H9 (cell line): Measurements from ENCODE around the gene ZSWIM6. TPM values are rescaled to one million over a fixed set of nuclear protein-coding genes. Genes with fewer than 3 reads are reported as not detected.

ENCODE experiments used
- DNase-seq: peaks from one replicate; pipeline ENCODE4 v3.0.0-alpha.2; 2017
- H2AFZ ChIP-seq: one replicate; pipeline ENCODE4 v1.6.1; 2013; ENCODE audit warnings: mild to moderate bottlenecking, low read length, control low read depth, moderate library complexity
- H2AK5ac ChIP-seq: 2 replicates; pipeline ENCODE4 v1.6.1; 2013; ENCODE audit warnings: low read length, control low read depth, mixed read lengths; ENCODE audit not compliant: insufficient read length
- H2BK120ac ChIP-seq: one replicate; pipeline ENCODE4 v1.6.1; 2013; ENCODE audit warnings: low read depth, mild to moderate bottlenecking, low read length, control low read depth, inconsistent platforms; ENCODE audit not compliant: poor library complexity, severe bottlenecking
- H2BK12ac ChIP-seq: 2 replicates; pipeline ENCODE4 v1.6.1; 2013; ENCODE audit warnings: low read length, control low read depth, mixed read lengths, low read depth; ENCODE audit not compliant: insufficient read length
- H2BK15ac ChIP-seq: 2 replicates; pipeline ENCODE4 v1.6.1; 2013; ENCODE audit warnings: low read depth, low read length, control low read depth
- H2BK20ac ChIP-seq: one replicate; pipeline ENCODE4 v1.6.1; 2013; ENCODE audit warnings: low read depth, mild to moderate bottlenecking, low read length, control low read depth, inconsistent platforms; ENCODE audit not compliant: poor library complexity, severe bottlenecking
- H2BK5ac ChIP-seq: 2 replicates; pipeline ENCODE4 v1.6.1; 2013; ENCODE audit warnings: low read length, control low read depth, mixed read lengths; ENCODE audit not compliant: insufficient read length
- H3K14ac ChIP-seq: 2 replicates; pipeline ENCODE4 v1.6.1; 2013; ENCODE audit warnings: low read length, control low read depth; ENCODE audit not compliant: insufficient read depth
- H3K18ac ChIP-seq: 2 replicates; pipeline ENCODE4 v1.6.1; 2013; ENCODE audit warnings: low read depth, mild to moderate bottlenecking, mixed read lengths, low read length, control low read depth; ENCODE audit not compliant: insufficient read length
- H3K23ac ChIP-seq: 2 replicates; pipeline ENCODE4 v1.6.1; 2013; ENCODE audit warnings: low read length, control low read depth, mixed read lengths, low read depth; ENCODE audit not compliant: insufficient read length
- H3K23me2 ChIP-seq: 2 replicates; pipeline ENCODE4 v1.6.1; 2013; ENCODE audit warnings: low read depth, mild to moderate bottlenecking, mixed read lengths, low read length, control low read depth; ENCODE audit not compliant: insufficient read length, poor library complexity, severe bottlenecking
- H3K27ac ChIP-seq: 2 replicates; pipeline ENCODE4 v1.5.1; 2013; ENCODE audit warnings: low read length, control low read depth, mixed read lengths, low read depth; ENCODE audit not compliant: insufficient read length
- H3K27me3 ChIP-seq: 2 replicates; pipeline ENCODE4 v1.6.1; 2013; ENCODE audit warnings: low read length, control low read depth, inconsistent platforms; ENCODE audit not compliant: insufficient read depth
- H3K4ac ChIP-seq: 2 replicates; pipeline ENCODE4 v1.6.1; 2013; ENCODE audit warnings: low read depth, mild to moderate bottlenecking, control low read depth, inconsistent platforms, low read length, moderate library complexity
- H3K4me1 ChIP-seq: 2 replicates; pipeline ENCODE4 v1.6.1; 2013; ENCODE audit warnings: low read length, control low read depth, inconsistent platforms; ENCODE audit not compliant: insufficient read depth
- H3K4me2 ChIP-seq: 2 replicates; pipeline ENCODE4 v1.6.1; 2013; ENCODE audit warnings: low read length, control low read depth, mixed read lengths; ENCODE audit not compliant: insufficient read length, insufficient read depth
- H3K56ac ChIP-seq: 2 replicates; pipeline ENCODE4 v1.6.1; 2013; ENCODE audit warnings: low read depth, mild to moderate bottlenecking, mixed read lengths, low read length, control low read depth; ENCODE audit not compliant: insufficient read length
- H3K79me1 ChIP-seq: 2 replicates; pipeline ENCODE4 v1.6.1; 2013; ENCODE audit warnings: low read depth, mild to moderate bottlenecking, moderate library complexity, low read length, control low read depth, inconsistent platforms; ENCODE audit not compliant: insufficient read depth, poor library complexity, severe bottlenecking
- H3K79me2 ChIP-seq: 2 replicates; pipeline ENCODE4 v1.6.1; 2013; ENCODE audit warnings: low read length, control low read depth, inconsistent platforms; ENCODE audit not compliant: insufficient read depth
- H3K9ac ChIP-seq: 2 replicates; pipeline ENCODE4 v1.6.1; 2013; ENCODE audit warnings: low read length, control low read depth, mixed read lengths; ENCODE audit not compliant: insufficient read length; ENCODE audit errors: extremely low read depth
- H3K9me3 ChIP-seq: one replicate; pipeline ENCODE4 v1.6.1; 2013; ENCODE audit warnings: low read depth, low read length, inconsistent platforms; ENCODE audit not compliant: control insufficient read depth
- H3T11ph ChIP-seq: one replicate; pipeline ENCODE4 v1.6.1; 2013; ENCODE audit warnings: mild to moderate bottlenecking, low read length, control low read depth, inconsistent platforms
- H4K20me1 ChIP-seq: one replicate; pipeline ENCODE4 v1.6.1; 2013; ENCODE audit not compliant: control insufficient read depth, insufficient read length, insufficient read depth
- H4K5ac ChIP-seq: 2 replicates; pipeline ENCODE4 v1.6.1; 2013; ENCODE audit warnings: low read depth, mild to moderate bottlenecking, mixed read lengths, low read length, control low read depth; ENCODE audit not compliant: insufficient read length
- H4K8ac ChIP-seq: replicated peaks from 2 replicates; pipeline ENCODE4 v1.6.1; 2013; ENCODE audit warnings: low read length, control low read depth, mixed read lengths, low read depth; ENCODE audit not compliant: insufficient read length
- H4K91ac ChIP-seq: 2 replicates; pipeline ENCODE4 v1.6.1; 2013; ENCODE audit warnings: low read depth, mild to moderate bottlenecking, moderate library complexity, mixed read lengths, low read length, control low read depth; ENCODE audit not compliant: insufficient read length
- H3K27ac Mint-ChIP-seq, 3 experiments: 2 replicates in 2 of 3; 3 replicates in 1 of 3; pipeline ENCODE4 v1.8.0; 2020 to 2021; ENCODE audit warnings: mixed read lengths in 3 of 3, mild to moderate bottlenecking in 1 of 3, moderate library complexity in 1 of 3
- H3K27me3 Mint-ChIP-seq: 2 replicates; pipeline ENCODE4 v1.8.0; 2021; ENCODE audit warnings: low read depth, mild to moderate bottlenecking, moderate library complexity, mixed read lengths
- H3K36me3 Mint-ChIP-seq, 3 experiments: 2 replicates in 2 of 3; 3 replicates in 1 of 3; pipeline ENCODE4 v1.8.0; 2020 to 2021; ENCODE audit warnings: low read depth in 3 of 3, mixed read lengths in 3 of 3; ENCODE audit not compliant: insufficient read depth in 1 of 3
- H3K4me1 Mint-ChIP-seq, 2 experiments: 2 replicates each; pipeline ENCODE4 v1.8.0; 2020; ENCODE audit warnings: mixed read lengths in 2 of 2
- H3K4me3 Mint-ChIP-seq, 2 experiments: 2 replicates in 1 of 2; 3 replicates in 1 of 2; pipeline ENCODE4 v1.8.0; 2020 to 2021; ENCODE audit warnings: mild to moderate bottlenecking in 2 of 2, mixed read lengths in 2 of 2, moderate library complexity in 1 of 2
- H3K9me3 Mint-ChIP-seq, 2 experiments: 2 replicates in 1 of 2; 3 replicates in 1 of 2; pipeline ENCODE4 v1.8.0; 2020; ENCODE audit warnings: mild to moderate bottlenecking in 2 of 2, mixed read lengths in 2 of 2, moderate library complexity in 1 of 2
- CTCF ChIP-seq: fragments of 200-600 bp; sonication (generic); conservative IDR thresholded peaks from 3 replicates; pipeline ENCODE4 v1.8.0; 2021; ENCODE audit warnings: antibody characterized with exemption, mild to moderate bottlenecking
- WGBS: extraction: QIAGEN DNeasy Blood & Tissue Kit; methylation state at CpG from one replicate; pipeline ENCODE4 v1.1.7; 2013; ENCODE audit warnings: missing lambda C conversion rate, low lambda C conversion rate, mixed read lengths; ENCODE audit not compliant: insufficient read length; ENCODE audit errors: extremely low coverage; 5-methylcytosine and 5-hydroxymethylcytosine counted together
- total RNA-seq: library from RNA; stranded (reverse); gene quantifications from 2 replicates; pipeline ENCODE4 v1.2.1, GENCODE V29; 2021

ZSWIM6 gene
- total RNA-seq, 1 experiment from 2014 or later = 11.5 TPM

GRCh38 chr5:61319388-61320146 lies 12.5 kb upstream of the ZSWIM6 start:
- no peaks in the 10 kb centered on the region for H3K79me2 ChIP-seq
- H3K27me3 Mint-ChIP-seq = peaks cover 36% of the 10 kb centered on the region
- H3K23me2 ChIP-seq = no peaks in the 10 kb centered on the region
- H3K79me1 ChIP-seq = no peaks in the 10 kb centered on the region
- H4K8ac ChIP-seq = no peak overlapping the region
- no peak overlapping the region for H3K23ac ChIP-seq
- no peak for TF ChIP-seq CTCF
- no peak overlapping the region for H4K5ac ChIP-seq
- no peak overlapping the region for H2BK5ac ChIP-seq
- no peaks in the 10 kb centered on the region for H3K27me3 ChIP-seq
- no peak overlapping the region for H2BK12ac ChIP-seq
- H3K56ac ChIP-seq = no peak overlapping the region
- H3K18ac ChIP-seq = peak overlapping the region; percentile 93
- H3K4me1 Mint-ChIP-seq = peaks cover 8 to 10% of the 10 kb centered on the region in 2 experiments
- H4K91ac ChIP-seq = no peak overlapping the region
- H2BK120ac ChIP-seq = no peak overlapping the region
- no CpG with 5 or more reads among the region's 9 CpGs for WGBS
- H3K9me3 ChIP-seq = no peaks in the 10 kb centered on the region
- H3K4me2 ChIP-seq = peak overlapping the region; percentile 75
- no peak overlapping the region for H2BK15ac ChIP-seq
- H4K20me1 ChIP-seq = no peaks in the 10 kb centered on the region
- no peaks in the 10 kb centered on the region for H3K36me3 Mint-ChIP-seq
- no peak overlapping the region for H2BK20ac ChIP-seq
- peaks cover 3% of the 10 kb centered on the region; the same call in 1 of the 2 replicates for H3K4me1 ChIP-seq
- H3K9ac ChIP-seq = no peak overlapping the region
- H2AFZ ChIP-seq = peak overlapping the region; percentile 93
- peak overlapping the region; percentile 55 to 63; a peak in 4 of 5 replicates for H3K4me3 Mint-ChIP-seq
- no peak overlapping the region for H3K27ac ChIP-seq
- H3K9me3 Mint-ChIP-seq = no peaks in the 10 kb centered on the region
- no peak overlapping the region; a peak in 3 of 7 replicates for H3K27ac Mint-ChIP-seq
- H3K4ac ChIP-seq = no peak overlapping the region
- H3K14ac ChIP-seq = peak overlapping the region; percentile 82; the same call in 1 of the 2 replicates
- DNase-seq = peak; percentile 71
- H2AK5ac ChIP-seq = no peak overlapping the region
- H3T11ph ChIP-seq = peak overlapping the region; percentile 21
